SIG-M5 treated with dmso at 0.1 percent for 504 hours (cell line): ENCODE data around the gene ATP2A2.

Source experiments
- DNase-seq: peaks from one replicate; lab custom pipeline; 2025; ENCODE audit not compliant: unreplicated experiment; lab: John Stamatoyannopoulos, UW

The ATP2A2 gene

DNA sequence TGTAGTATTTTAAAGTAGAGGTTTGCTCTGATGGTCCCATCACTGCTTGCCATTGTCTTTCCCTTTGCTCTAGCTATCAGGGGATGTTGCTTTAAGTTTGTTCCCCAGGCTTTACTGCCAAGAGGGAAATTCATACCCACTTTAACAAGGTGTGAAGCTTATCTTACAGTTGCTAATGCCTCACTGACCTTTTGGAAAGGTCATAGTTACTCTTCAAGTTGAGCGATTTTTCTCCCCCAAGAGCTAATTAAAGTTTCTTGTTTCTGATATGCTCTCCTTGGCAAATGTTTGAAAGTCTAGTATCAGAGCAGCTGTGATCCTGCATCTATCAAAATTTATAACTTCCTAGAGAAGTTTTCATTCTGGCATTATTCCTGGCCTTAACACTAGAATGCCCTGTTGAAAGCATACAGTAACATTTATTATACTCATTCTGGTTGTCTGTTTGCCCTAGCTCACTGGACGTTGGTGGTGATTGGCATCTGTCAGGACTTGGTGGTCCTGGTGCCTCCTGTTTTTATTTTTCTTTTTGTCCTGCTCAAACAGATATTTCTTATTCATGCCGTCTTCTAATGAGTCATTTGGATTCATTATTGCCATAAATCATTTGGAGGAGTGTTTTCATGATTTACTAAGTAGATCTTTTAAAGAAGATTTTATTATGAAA is 8.1 kb downstream of the ATP2A2 start:
- DNase-seq, result no peak

GRCh38 chr12:110289711-110290078 is 8.6 kb downstream of the ATP2A2 start:
- no peak for DNase-seq

GRCh38 chr12:110301065-110301806 is 20.2 kb downstream of the ATP2A2 start:
- no peak for DNase-seq

DNA sequence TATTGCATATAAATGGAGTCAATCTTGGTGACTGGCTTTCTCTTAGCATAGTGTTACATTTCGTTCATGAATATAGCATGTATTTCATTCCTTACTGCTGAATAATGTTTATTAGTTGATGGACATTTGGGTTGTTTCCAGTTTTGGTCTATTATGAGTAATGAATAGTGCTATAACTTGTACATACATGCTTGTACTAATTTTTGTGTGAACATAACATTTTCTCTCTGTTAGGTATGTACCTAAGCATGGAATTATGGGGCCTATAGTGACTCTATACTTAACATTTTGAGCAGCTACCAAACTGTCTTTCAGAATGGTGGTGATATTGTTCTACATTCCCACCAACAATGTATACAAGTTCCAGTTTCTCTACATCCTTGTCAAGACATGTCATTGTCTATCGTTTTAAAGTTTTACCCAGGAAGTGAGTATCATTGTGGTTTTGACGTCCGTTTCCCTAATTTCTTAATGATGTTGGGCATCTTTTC is 23.1 kb downstream of the ATP2A2 start:
- DNase-seq, result no peak

DNA sequence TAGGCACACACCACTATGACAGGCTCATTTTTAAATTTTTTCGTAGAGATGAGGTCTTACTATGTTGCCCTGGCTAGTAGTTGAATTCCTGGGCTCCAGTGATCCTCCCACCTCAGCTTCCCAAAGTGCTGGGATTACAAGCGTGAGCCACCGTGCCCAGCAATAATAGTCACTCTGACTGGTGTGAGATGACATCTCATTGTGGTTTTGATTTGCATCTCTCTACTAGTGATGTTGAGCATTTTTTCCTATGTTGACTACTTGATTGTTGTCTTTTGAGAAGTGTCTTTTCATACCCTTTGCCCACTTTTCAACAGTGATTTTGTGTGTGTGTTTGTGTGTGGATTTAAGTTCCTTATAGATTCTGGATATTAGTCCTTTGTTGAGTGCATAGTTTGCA is 26.3 kb downstream of the ATP2A2 start:
- no peak for DNase-seq

- DNase-seq, result no peak
Observed at GRCh38 chr12:110310763-110311162, 29.7 kb downstream of the ATP2A2 start.

GRCh38 chr12:110311903-110312302 is 30.9 kb downstream of the ATP2A2 start:
- no peak for DNase-seq

GRCh38 chr12:110312581-110313360 is 31.7 kb downstream of the ATP2A2 start:
- DNase-seq, result peak; percentile 32

DNA sequence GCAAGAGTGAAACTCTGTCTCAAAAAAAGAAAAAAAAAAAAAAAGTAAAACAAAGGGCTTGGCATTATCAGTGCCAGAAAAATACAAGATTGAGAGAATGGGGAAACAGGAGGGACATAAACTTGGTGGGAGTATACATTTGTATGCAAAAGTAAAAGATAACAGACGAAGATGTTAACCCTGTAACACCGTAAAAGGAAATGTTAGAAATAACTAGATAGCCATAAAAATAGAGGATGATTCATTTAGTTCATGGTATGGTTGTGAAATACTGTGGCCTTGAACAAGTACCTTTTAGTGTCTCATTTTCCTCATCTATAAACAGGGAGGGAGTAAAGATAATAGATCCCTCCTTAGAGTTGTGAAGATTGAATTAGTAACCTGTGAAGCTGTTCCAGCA is 33.3 kb downstream of the ATP2A2 start:
- peak; percentile 93 for DNase-seq

DNA sequence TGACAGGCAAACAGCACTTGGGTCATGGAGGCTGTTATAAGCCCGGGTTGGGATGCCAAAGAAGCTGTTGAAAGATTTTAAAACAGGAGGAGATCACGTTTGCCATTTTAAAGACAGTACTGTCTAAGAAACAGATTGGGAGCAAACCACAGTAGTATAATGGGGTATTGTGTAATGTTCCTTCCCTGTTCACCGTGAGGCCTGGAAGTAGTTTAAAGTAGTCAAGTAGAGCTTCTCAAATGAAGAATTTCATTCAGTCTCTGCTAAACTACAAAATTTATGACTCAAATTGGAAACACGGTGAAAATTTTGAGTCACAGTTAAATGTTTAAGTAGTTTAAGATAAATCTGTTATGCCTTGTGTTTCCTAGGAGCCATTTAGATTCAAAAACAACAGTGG is 35.8 kb downstream of the ATP2A2 start:
- peak; percentile 91 for DNase-seq

- DNase-seq, result no peak
Observed at GRCh38 chr12:110317911-110318310, 36.9 kb downstream of the ATP2A2 start.

GRCh38 chr12:110320550-110320949 is 39.5 kb downstream of the ATP2A2 start:
- no peak for DNase-seq

DNA sequence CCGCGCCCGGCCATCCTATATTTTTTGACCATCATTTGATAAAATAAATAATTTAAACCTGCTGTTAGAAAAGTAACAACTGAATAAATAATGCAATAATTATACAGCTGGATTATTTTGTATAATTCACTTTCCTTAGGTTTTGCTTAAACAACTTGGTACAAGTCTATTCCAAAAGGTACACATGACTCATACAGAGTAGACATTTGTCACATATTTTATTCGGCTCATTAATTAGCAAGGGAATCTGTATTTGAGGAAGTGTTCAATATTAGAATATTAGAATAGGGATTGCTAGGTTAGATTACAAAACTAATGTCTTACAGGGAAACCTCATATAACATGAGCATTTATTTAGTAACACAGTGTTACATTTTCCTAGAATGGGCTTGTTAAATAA is 48.7 kb downstream of the ATP2A2 start:
- no peak for DNase-seq

DNA sequence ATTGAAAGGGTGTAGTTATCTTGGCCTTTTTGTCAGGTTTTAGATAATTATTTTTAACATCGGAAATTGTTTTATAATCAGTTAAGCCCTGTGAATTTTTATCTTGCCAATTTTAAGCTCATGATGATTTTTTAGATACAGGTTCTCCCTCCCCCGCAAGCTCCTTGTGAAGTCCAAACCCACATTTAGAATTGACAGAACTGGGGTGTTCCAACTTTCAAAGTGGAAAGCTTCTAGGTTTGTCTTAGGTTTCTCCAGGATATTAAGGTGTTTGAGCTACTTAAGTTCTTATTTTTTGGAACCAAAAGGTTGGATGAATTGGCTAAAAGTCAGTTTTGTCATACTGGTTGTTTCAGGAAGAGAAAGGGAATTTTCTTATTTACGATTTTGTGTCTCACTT is 49.1 kb downstream of the ATP2A2 start:
- no peak for DNase-seq

- DNase-seq, result peak; percentile 73
Observed at GRCh38 chr12:110330544-110330943, 49.5 kb downstream of the ATP2A2 start.

DNA sequence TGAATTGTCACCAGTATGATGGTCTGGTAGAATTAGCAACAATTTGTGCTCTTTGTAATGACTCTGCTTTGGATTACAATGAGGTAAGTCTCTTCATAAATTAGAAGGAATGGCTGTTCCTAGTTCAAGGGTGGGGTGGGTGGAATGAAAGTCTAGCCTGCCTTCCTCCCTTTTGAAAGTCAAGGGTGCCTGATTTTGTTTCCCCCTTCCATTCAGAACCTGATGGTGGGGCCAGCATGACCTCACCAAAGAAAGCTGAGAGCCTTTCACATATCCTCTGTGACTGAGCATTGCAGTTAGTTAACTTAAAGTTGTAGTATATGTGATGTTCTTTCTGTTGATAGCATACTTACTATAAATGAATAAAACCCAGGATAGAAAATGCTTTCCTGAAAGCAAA is 52.2 kb downstream of the ATP2A2 start:
- no peak for DNase-seq

- no peak for DNase-seq
Observed at GRCh38 chr12:110335481-110336045, 54.5 kb downstream of the ATP2A2 start.

- no peak for DNase-seq
Observed at GRCh38 chr12:110337912-110338710, 57.1 kb downstream of the ATP2A2 start.

DNA sequence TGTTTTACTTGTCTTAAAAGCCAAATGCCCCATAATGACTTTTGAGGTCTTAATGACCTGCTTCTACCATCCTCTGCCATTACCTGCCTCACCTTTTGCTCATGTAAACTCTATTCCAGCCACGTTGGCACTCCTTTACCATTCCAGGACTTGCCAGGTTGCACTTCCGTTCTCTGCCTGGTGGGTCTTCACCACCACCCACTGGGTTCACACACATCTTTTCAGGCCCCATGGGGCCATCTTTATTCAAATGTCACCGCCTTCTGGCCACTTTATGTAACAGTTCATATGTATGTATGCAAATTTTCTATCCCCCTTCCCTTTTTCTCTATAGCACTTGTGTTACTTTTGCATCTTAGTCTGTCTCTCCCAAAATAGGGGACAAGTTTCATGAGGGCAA is 57.7 kb downstream of the ATP2A2 start:
- no peak for DNase-seq

DNA sequence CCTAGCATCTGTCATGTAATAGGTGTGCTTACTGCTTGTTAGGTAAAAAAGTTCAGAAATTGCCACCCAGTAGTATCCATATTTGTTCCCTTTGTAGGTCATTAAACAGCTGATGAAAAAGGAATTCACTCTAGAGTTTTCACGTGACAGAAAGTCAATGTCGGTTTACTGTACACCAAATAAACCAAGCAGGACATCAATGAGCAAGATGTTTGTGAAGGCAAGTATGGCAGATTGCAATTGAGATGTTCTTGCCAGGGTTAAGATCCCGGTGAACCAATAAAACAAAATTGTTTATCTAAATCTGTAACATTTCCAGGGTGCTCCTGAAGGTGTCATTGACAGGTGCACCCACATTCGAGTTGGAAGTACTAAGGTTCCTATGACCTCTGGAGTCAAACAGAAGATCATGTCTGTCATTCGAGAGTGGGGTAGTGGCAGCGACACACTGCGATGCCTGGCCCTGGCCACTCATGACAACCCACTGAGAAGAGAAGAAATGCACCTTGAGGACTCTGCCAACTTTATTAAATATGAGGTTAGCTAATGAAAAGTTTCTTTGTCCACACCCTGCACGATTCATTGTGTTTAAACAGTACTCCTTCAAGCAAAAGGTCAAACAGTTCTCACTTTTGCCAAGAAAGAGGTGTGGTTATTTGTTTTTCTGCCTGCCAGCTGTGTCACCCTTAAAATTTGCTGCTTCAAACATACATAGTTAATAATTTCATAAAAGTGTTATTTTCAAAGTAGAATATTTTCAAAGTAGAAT is 58.3 kb downstream of the ATP2A2 start:
- DNase-seq, result no peak
